Activated CD8-positive, alpha-beta T cell treated with anti-CD3 and anti-CD28 coated beads, Interleukin-2, amount 10 ng/mL, durations not matched to agents 7 days and 5 days (primary cell): ENCODE data around the gene PKNOX1. TPM values are rescaled to one million over a fixed set of nuclear protein-coding genes. Genes with fewer than 3 reads are reported as not detected.
"Not testable (repeated sequence)": the region's sequence is repeated elsewhere in the genome, so short reads cannot be mapped to it uniquely, and the experiment has no call there.

ENCODE experiments used
- ATAC-seq: fragments of 150-1000 bp; cut with Tn5 transposase; one replicate; pipeline ENCODE4 v1.10.0; 2021; ENCODE audit warnings: moderate library complexity
- CTCF ChIA-PET: fragments of 350-600 bp; sonication (Branson Sonifier 250); formaldehyde crosslinking; loops from one replicate; lab custom pipeline; 2021; ENCODE audit warnings: antibody characterized with exemption; lab: Charles Lee
- POLR2A ChIA-PET: fragments of 350-600 bp; sonication (Branson Sonifier 250); formaldehyde crosslinking; loops from one replicate; lab custom pipeline; 2021; ENCODE audit warnings: antibody characterized with exemption; lab: Charles Lee
- DNase-seq: peaks from one replicate; pipeline ENCODE4 v3.0.0-alpha.2; 2020
- H3K27ac Mint-ChIP-seq: one replicate; pipeline ENCODE4 v1.8.0; 2021; ENCODE audit warnings: mild to moderate bottlenecking, mixed read lengths
- H3K27me3 Mint-ChIP-seq: one replicate; pipeline ENCODE4 v1.8.0; 2021; ENCODE audit warnings: low read depth, mixed read lengths
- H3K36me3 Mint-ChIP-seq: one replicate; pipeline ENCODE4 v1.8.0; 2021; ENCODE audit warnings: low read depth, mixed read lengths
- H3K4me1 Mint-ChIP-seq: one replicate; pipeline ENCODE4 v1.8.0; 2021; ENCODE audit warnings: low read depth, mixed read lengths
- H3K4me3 Mint-ChIP-seq: one replicate; pipeline ENCODE4 v1.8.0; 2021; ENCODE audit warnings: mild to moderate bottlenecking, mixed read lengths
- H3K9me3 Mint-ChIP-seq: one replicate; pipeline ENCODE4 v1.8.0; 2022; ENCODE audit warnings: mixed read lengths; ENCODE audit not compliant: insufficient read depth
- microRNA-seq: library from miRNA; unstranded; fragments of <30 nt; microRNA quantifications from one replicate; pipeline ENCODE4 v1.2.0, GENCODE V29; 2022
- total RNA-seq, 2 experiments: library from RNA; stranded (reverse); gene quantifications; one replicate each; pipeline ENCODE4 v1.2.3, GENCODE V29; 2021

The PKNOX1 gene
- total RNA-seq, 2 experiments from 2014 or later, result 23.9 to 25.3 TPM

DNA sequence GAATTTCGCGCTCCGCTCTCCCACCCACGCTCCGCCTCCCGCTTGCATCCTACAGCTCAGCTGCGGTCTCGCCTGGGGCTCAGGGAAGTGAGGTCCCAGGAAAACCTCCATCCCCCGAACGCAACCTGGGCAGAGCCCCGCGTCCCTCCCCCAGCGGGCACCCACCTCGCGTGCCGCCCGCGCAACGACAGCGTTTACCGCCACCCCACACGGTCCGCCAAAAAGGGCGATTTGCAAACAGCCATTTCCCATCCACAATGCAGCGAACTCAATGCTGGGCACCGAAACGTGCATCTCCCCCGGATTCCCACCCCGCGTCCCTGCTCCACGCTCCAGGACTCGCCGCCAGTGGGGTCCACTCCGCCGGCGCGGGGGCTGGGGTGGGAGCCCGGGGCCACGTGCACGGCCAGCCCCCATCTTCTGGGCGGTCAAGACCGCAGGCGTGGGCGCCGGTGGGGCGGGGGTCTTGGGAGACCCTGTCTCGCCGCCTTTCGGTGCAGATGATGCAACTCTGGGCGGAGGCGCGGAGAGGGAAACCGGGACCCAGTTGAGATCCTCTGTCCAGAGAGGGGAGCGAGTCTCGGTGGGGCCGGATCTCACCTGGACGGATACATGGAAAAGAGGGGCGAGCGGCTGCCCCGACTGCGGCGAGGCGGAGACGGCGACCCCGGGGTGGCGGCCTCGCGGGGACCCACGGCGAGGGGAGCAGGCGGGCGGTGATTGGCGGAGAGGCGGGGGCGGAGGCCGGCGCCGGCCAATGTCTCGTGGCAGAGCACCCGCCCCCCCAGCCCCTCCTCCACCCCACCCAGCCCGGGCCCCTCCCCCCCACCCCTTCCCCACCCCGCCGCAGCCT lies 101.0 kb downstream of the PKNOX1 start, which contains the start of gene CBS:
Gene CBS (minus strand): TSS at position 666 of the 853 bp plus-strand sequence. CDS start 3,642 bp downstream, outside the sequence.
- CTCF ChIA-PET, H3K27me3 Mint-ChIP-seq, POLR2A ChIA-PET, H3K9me3 Mint-ChIP-seq, DNase-seq, H3K27ac Mint-ChIP-seq, H3K4me1 Mint-ChIP-seq, H3K4me3 Mint-ChIP-seq, H3K36me3 Mint-ChIP-seq: not testable (repeated sequence)
- ATAC-seq, result peak; percentile 54

DNA sequence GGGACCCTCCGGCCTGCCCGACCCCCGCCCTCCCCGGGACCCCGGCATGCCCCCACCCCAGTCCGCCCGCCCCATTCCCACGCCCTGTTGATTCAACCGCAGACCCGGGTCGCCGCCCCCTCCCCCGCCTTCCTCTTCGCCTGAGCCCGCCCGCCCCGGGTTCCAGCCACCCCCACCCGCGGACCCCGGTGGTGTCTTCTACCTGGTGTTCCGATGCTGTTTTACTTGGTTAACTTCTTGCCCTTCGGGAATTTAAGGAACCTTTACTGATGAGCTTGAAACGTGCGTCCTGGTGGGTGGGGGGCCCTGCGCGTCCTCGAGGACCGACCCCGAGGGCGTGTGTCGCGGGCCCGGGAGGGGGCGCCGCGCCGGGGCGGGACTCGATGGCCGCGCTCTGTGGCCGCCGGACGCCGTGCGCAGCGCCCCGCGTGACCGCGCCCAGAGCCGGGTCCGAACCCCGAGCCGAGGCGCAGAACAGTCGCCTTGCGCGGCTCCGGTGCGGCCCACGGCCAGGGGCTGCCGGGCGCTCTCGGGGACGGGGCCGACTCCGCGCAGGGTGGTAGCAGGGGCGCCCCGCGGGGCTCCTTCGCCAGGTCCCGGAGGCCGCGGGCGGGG lies 101.8 kb downstream of the PKNOX1 start:
- H3K9me3 Mint-ChIP-seq, POLR2A ChIA-PET, H3K27ac Mint-ChIP-seq, H3K36me3 Mint-ChIP-seq, H3K4me1 Mint-ChIP-seq, DNase-seq, CTCF ChIA-PET, H3K27me3 Mint-ChIP-seq, H3K4me3 Mint-ChIP-seq: not testable (repeated sequence)
- peak; percentile 31 for ATAC-seq

DNA sequence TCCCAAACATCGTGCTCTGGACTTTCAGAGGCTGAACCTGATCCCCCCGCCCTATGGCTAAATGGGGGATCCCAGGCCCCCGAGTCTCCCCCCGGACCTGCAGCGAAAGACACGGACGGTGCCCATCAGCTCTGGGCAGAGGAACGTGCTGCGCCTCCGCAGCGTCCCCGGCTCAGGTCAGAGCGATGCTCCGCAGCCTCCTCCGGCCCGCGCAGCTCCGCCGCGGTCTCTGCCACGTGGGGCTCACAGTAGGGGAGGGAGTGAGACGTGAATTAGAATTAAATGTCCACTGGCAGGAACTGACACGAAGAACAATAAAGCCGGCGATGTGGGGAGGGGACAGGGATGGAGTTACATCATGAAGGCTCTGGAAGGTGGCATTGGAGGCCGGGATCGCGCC lies 102.3 kb downstream of the PKNOX1 start:
- H3K4me1 Mint-ChIP-seq, H3K27ac Mint-ChIP-seq, H3K27me3 Mint-ChIP-seq, POLR2A ChIA-PET, CTCF ChIA-PET, DNase-seq, H3K9me3 Mint-ChIP-seq, H3K4me3 Mint-ChIP-seq, H3K36me3 Mint-ChIP-seq: not testable (repeated sequence)
- peak; percentile 24 for ATAC-seq

DNA sequence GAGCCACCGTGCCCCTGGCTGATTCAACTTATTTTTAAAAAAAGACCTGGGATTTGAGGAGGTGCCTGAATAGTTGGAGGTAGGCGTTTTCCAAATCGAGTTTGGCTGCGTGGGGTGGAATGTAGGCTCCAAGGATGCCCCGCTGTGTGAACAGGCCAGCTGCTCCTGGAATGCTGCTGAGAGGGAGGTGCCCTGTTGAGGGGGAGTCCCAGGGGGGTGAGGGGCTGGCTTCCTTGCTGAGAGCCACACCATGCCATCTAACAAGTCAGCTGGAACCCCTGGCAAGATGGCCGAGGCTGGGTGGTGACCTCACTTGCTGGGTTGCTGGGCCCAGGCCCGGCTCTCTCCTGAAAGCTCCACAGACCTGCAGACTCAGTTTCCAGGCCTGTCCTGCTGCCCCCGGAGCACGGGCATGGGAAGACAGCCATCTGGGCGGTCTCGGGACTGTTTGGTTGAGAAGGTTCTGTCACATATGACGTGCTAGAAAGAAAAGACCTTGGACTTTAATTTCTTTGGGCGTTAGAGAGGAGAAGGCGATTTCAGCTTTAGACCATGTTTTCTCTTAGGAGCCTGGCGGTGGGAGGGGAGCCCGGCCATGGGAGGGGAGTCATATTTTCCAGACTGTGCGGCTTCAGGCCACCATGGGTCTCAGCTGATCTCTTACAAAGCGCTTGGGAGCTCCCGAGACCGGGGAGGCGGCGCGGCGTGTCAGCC lies 108.4 kb downstream of the PKNOX1 start:
- H3K9me3 Mint-ChIP-seq, H3K36me3 Mint-ChIP-seq, H3K4me1 Mint-ChIP-seq, H3K4me3 Mint-ChIP-seq, POLR2A ChIA-PET, CTCF ChIA-PET, H3K27me3 Mint-ChIP-seq, H3K27ac Mint-ChIP-seq, ATAC-seq, DNase-seq: not testable (repeated sequence)

Small RNA genes lying within 50 kb of the gene (microRNA-seq; reads per million reads assigned to microRNA genes)
- not detected for gene MIR5692B

Other genes starting within 250 kb of the PKNOX1 start
- 10 to 100 TPM; 35.6 to 40.9 TPM for gene WDR4, start 95.0 kb upstream of the PKNOX1 start, total RNA-seq
- gene NDUFV3, start 81.3 kb upstream of the PKNOX1 start, total RNA-seq, result 10 to 100 TPM; 27.7 to 28.1 TPM
- gene ERVH48-1, start 48.9 kb upstream of the PKNOX1 start, total RNA-seq, result under 1 TPM in 1 of 2 experiments, not detected in 1; 0.13 TPM
- gene CBS, start 101.3 kb downstream of the PKNOX1 start, total RNA-seq, result 10 to 100 TPM; 49.5 to 55.2 TPM
- gene U2AF1, start 133.0 kb downstream of the PKNOX1 start, total RNA-seq, result 10 to 100 TPM; 27.4 to 32.0 TPM
- gene CRYAA, start 194.4 kb downstream of the PKNOX1 start, total RNA-seq, result not detected